PC-9 (cell line): ENCODE data around the gene MIA3. TPM values are rescaled to one million over a fixed set of nuclear protein-coding genes. Genes with fewer than 3 reads are reported as not detected.
A peak's percentile ranks its signal among the peaks of the same experiment; 100 is the strongest.

Experiments
- BruUV-seq: library from RNA; stranded (reverse); fragments of 400-500 nt; replicated peaks from 2 replicates; lab custom pipeline; 2021; lab: Mats Ljungman, UMichigan
- CTCF ChIA-PET: fragments of 300-600 bp; sonication (Branson Sonifier 250); formaldehyde crosslinking; loops from one replicate; lab custom pipeline; 2022; ENCODE audit warnings: antibody characterized with exemption; lab: Charles Lee
- POLR2A ChIA-PET: fragments of 300-600 bp; sonication (Branson Sonifier 250); formaldehyde crosslinking; loops from one replicate; lab custom pipeline; 2022; ENCODE audit warnings: antibody characterized with exemption; ENCODE audit not compliant: unreplicated experiment; lab: Charles Lee
- DNase-seq, 2 experiments: peaks; one replicate each; pipeline versions ENCODE4 v3.0.0 to v3.0.0-alpha.2; 2015 to 2022; ENCODE audit warnings: mixed read lengths in 1 of 2
- H2AFZ ChIP-seq: fragments of 200-600 bp; sonication (generic); 2 replicates; pipeline ENCODE4 v1.8.1; 2017; ENCODE audit warnings: antibody characterized with exemption
- H3F3A ChIP-seq: fragments of 200-600 bp; sonication (generic); 2 replicates; pipeline ENCODE4 v1.8.1; 2017; ENCODE audit warnings: antibody characterized with exemption, mild to moderate bottlenecking, low read depth; ENCODE audit not compliant: insufficient read depth
- H3K27ac ChIP-seq: fragments of 200-600 bp; sonication (generic); 2 replicates; pipeline ENCODE4 v1.6.1; 2016; ENCODE audit warnings: mixed run types
- H3K27me3 ChIP-seq: fragments of 200-600 bp; sonication (generic); 2 replicates; pipeline ENCODE4 v1.6.1; 2016; ENCODE audit warnings: low read depth, mixed run types; ENCODE audit not compliant: insufficient read depth
- H3K36me3 ChIP-seq: fragments of 200-600 bp; sonication (generic); 2 replicates; pipeline ENCODE4 v1.6.1; 2016; ENCODE audit warnings: low read depth, mixed run types
- H3K4me1 ChIP-seq: fragments of 200-600 bp; sonication (generic); replicated peaks from 2 replicates; pipeline ENCODE4 v1.6.1; 2016; ENCODE audit warnings: mixed run types; ENCODE audit not compliant: insufficient read depth
- H3K4me2 ChIP-seq: fragments of 200-600 bp; sonication (generic); 2 replicates; pipeline ENCODE4 v1.6.1; 2017; ENCODE audit warnings: mixed run types
- H3K4me3 ChIP-seq: fragments of 200-600 bp; sonication (generic); 2 replicates; pipeline ENCODE4 v1.6.1; 2016; ENCODE audit warnings: mixed run types
- H3K79me2 ChIP-seq: fragments of 200-600 bp; sonication (generic); 2 replicates; pipeline ENCODE4 v1.6.1; 2017; ENCODE audit warnings: low read depth, mixed run types
- H3K9me2 ChIP-seq: fragments of 200-600 bp; sonication (generic); 2 replicates; pipeline ENCODE4 v1.8.1; 2017; ENCODE audit warnings: mild to moderate bottlenecking; ENCODE audit not compliant: insufficient read depth
- H3K9me3 ChIP-seq: fragments of 200-600 bp; sonication (generic); 2 replicates; pipeline ENCODE4 v1.8.1; 2016; ENCODE audit warnings: low read depth; ENCODE audit not compliant: insufficient read depth
- H4K20me1 ChIP-seq: fragments of 200-600 bp; sonication (generic); 2 replicates; pipeline ENCODE4 v1.8.1; 2017; ENCODE audit not compliant: insufficient read depth
- CTCF ChIP-seq: fragments of 200-600 bp; sonication (generic); conservative IDR thresholded peaks from 2 replicates; pipeline ENCODE4 v1.6.1; 2017; ENCODE audit warnings: mixed run types, antibody characterized with exemption, mild to moderate bottlenecking, moderate library complexity
- EZH2 ChIP-seq: fragments of 200-600 bp; sonication (generic); IDR thresholded peaks from 2 replicates; pipeline ENCODE4 v1.8.0; 2017; ENCODE audit warnings: antibody characterized with exemption, low read depth
- intact Hi-C: fragments of 100-400 bp; cut with micrococcal nuclease; formaldehyde crosslinking; loops from one replicate; pipeline ENCODE4 v1.10.0; 2022; ENCODE audit not compliant: unreplicated experiment
- total RNA-seq: library from RNA; stranded (reverse); gene quantifications from 2 replicates; pipeline ENCODE4 v1.2.3, GENCODE V29; 2021

Gene MIA3
- total RNA-seq, 1 experiment from 2014 or later, result 65.1 TPM

DNA sequence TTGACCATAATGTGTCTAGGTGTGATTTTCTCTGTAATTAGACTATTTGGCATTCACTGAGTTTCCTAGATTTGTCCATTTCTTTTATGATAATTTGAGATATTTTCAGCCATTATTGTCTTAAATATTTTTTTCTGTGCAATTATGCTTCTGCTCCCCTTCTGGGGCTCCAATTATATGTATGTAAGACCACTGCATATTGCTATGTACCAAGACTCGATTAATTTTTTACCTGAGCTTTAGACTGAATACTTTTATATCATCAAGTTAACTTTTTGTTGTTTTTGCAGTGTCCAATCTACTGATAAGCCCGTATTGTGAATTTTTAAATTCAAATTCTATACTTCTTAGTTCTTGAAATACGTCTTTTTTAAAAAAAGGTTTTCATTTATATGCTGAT is 23.1 kb upstream of the MIA3 start:
- no peak overlapping the region for H3K4me3 ChIP-seq
- DNase-seq, result no peak
- H3K9me2 ChIP-seq, result no peaks in the 10 kb centered on the region
- BruUV-seq, result no TSS peak
- H3F3A ChIP-seq, result peaks cover 5% of the 10 kb centered on the region; the same call in 1 of the 2 replicates
- H3K79me2 ChIP-seq, result 0 out of 2 replicates have a peak, but pooled peaks cover 7% of the 10 kb centered on the region
- H3K4me2 ChIP-seq, result no peak overlapping the region
- no peak overlapping the region for H3K27ac ChIP-seq
- ChIA-PET CTCF (no interaction called here), POLR2A (interaction anchor here (0.5 kb wide), 2 partner anchors 49 to 692 kb away, joined by 4 to 6 read pairs; no protein-coding TSS in a partner anchor)
- TF ChIP-seq CTCF (no peak), EZH2 (no peak)
- no peaks in the 10 kb centered on the region; the same call in 1 of the 2 replicates for H4K20me1 ChIP-seq
- no peak overlapping the region for H2AFZ ChIP-seq
- H3K36me3 ChIP-seq, result no peaks in the 10 kb centered on the region
- peaks cover 12% of the 10 kb centered on the region; the same call in 1 of the 2 replicates for H3K4me1 ChIP-seq
- intact Hi-C loops, result no loop called here
- H3K27me3 ChIP-seq, result no peaks in the 10 kb centered on the region
- 0 out of 2 replicates have a peak, but pooled peaks cover 3% of the 10 kb centered on the region for H3K9me3 ChIP-seq

GRCh38 chr1:222596696-222597095 is 21.2 kb upstream of the MIA3 start:
- no peak overlapping the region for H2AFZ ChIP-seq
- ChIA-PET POLR2A (no interaction called here), CTCF (no interaction called here)
- no peak overlapping the region for H3K4me2 ChIP-seq
- TF ChIP-seq EZH2 (no peak), CTCF (no peak)
- H3K27ac ChIP-seq, result no peak overlapping the region
- intact Hi-C loops, result no loop called here
- DNase-seq, result no peak
- H3K79me2 ChIP-seq, result no peaks in the 10 kb centered on the region
- H3K27me3 ChIP-seq, result no peaks in the 10 kb centered on the region
- BruUV-seq, result no TSS peak
- H3K36me3 ChIP-seq, result no peaks in the 10 kb centered on the region
- H4K20me1 ChIP-seq, result no peaks in the 10 kb centered on the region; the same call in 1 of the 2 replicates
- H3K4me1 ChIP-seq, result peaks cover 11% of the 10 kb centered on the region; the same call in 1 of the 2 replicates
- H3K4me3 ChIP-seq, result no peak overlapping the region
- H3K9me3 ChIP-seq, result 0 out of 2 replicates have a peak, but pooled peaks cover 3% of the 10 kb centered on the region
- H3K9me2 ChIP-seq, result no peaks in the 10 kb centered on the region
- H3F3A ChIP-seq, result peaks cover 5% of the 10 kb centered on the region; the same call in 1 of the 2 replicates

DNA sequence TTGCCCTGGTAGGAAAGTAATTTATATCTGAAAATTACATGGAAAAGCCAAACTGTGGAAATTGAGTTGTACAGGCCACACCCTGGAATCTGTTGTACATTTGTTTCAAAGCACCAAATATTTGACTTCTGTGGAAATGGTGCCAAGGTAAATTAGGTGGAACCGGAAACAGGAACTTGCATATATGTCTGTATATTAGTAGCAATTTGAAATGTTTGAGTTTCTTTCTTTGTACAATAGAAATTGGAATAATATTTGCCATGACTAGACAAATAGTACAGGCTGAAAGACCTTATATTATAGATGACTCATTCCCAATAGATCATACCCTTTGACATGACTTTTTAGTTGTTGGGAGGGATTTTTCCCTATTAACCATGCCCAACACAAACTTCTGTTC is 17.6 kb upstream of the MIA3 start:
- TF ChIP-seq CTCF (no peak), EZH2 (no peak)
- no peak overlapping the region for H3K4me3 ChIP-seq
- no peaks in the 10 kb centered on the region for H3K27me3 ChIP-seq
- no peaks in the 10 kb centered on the region for H3K79me2 ChIP-seq
- POLR2A ChIA-PET, result no interaction called here
- CTCF ChIA-PET, result no interaction called here
- BruUV-seq, result no TSS peak
- H4K20me1 ChIP-seq, result no peaks in the 10 kb centered on the region; the same call in 1 of the 2 replicates
- intact Hi-C loops, result no loop called here
- peak in 1 of 2 experiments; percentile 46 for DNase-seq
- peaks cover 5% of the 10 kb centered on the region; the same call in 1 of the 2 replicates for H3F3A ChIP-seq
- H3K9me3 ChIP-seq, result no peaks in the 10 kb centered on the region
- peak overlapping the region; percentile 34 for H3K27ac ChIP-seq
- peaks cover 11% of the 10 kb centered on the region; the same call in 1 of the 2 replicates for H3K4me1 ChIP-seq
- H3K4me2 ChIP-seq, result no peak overlapping the region
- H3K9me2 ChIP-seq, result no peaks in the 10 kb centered on the region
- no peaks in the 10 kb centered on the region for H3K36me3 ChIP-seq
- H2AFZ ChIP-seq, result no peak overlapping the region
